ENCODE results near the gene GPD2.

DNA sequence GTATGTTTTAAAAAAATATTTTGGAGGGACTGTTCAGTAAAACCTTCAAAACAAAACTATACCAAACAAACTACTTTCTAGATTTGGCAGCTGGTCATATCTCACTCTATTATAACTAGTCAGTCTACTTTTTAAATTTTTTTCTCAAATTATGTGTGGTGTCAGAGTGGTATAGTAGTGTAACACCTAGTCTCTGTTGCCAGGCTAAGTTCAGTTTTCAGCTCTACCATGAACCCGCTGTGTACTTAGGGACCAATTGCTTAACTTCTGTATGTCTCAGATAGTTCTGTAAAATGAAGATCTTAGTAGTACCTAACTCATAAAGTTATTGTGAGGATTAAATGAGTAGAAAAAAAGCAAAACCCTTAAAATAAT, 54.3 kb downstream of the GPD2 start:
- TF ChIP-seq POLR2A (IDR thresholded peaks at IDR 0.05): no peak
- TF ChIP-seq, protein P1, sequence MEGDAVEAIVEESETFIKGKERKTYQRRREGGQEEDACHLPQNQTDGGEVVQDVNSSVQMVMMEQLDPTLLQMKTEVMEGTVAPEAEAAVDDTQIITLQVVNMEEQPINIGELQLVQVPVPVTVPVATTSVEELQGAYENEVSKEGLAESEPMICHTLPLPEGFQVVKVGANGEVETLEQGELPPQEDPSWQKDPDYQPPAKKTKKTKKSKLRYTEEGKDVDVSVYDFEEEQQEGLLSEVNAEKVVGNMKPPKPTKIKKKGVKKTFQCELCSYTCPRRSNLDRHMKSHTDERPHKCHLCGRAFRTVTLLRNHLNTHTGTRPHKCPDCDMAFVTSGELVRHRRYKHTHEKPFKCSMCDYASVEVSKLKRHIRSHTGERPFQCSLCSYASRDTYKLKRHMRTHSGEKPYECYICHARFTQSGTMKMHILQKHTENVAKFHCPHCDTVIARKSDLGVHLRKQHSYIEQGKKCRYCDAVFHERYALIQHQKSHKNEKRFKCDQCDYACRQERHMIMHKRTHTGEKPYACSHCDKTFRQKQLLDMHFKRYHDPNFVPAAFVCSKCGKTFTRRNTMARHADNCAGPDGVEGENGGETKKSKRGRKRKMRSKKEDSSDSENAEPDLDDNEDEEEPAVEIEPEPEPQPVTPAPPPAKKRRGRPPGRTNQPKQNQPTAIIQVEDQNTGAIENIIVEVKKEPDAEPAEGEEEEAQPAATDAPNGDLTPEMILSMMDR (IDR thresholded peaks at IDR 0.05 in 4 of 5, conservative IDR thresholded peaks at IDR 0.05 in 1 of 5): no peak
